ENCODE results near the gene THSD4.

- TF ChIP-seq CTCF (IDR thresholded peaks at IDR 0.05) (no peak), POLR2A (IDR thresholded peaks at IDR 0.05) (no peak)
Measured at GRCh38 chr15:71111181-71111565, 4.1 kb upstream of the THSD4 start.
